ENCODE measurements around the gene P3H3.

Gene P3H3

GRCh38 chr12:6827982-6828780 lies at the start of gene P3H3:
TSS of gene P3H3 (plus strand) at chr12:6828407. CDS start at chr12:6828441, 34 bp downstream.
- peak; percentile 83 for DNase-seq (ENCODE audit: low spot score)

- DNase-seq (ENCODE audit: low spot score): peak; percentile 99
Observed at GRCh38 chr12:6778574-6779550, 49.3 kb upstream of the P3H3 start.

GRCh38 chr12:6779708-6780432 lies 48.3 kb upstream of the P3H3 start:
- DNase-seq (ENCODE audit: low spot score): no peak

GRCh38 chr12:6780573-6780972 lies 47.6 kb upstream of the P3H3 start:
- no peak for DNase-seq (ENCODE audit: low spot score)

GRCh38 chr12:6782119-6782518 lies 46.1 kb upstream of the P3H3 start:
- no peak for DNase-seq (ENCODE audit: low spot score)

GRCh38 chr12:6782850-6783566 lies 45.2 kb upstream of the P3H3 start:
- DNase-seq (ENCODE audit: low spot score): no peak

GRCh38 chr12:6783828-6784227 lies 44.4 kb upstream of the P3H3 start:
- no peak for DNase-seq (ENCODE audit: low spot score)

- DNase-seq (ENCODE audit: low spot score): no peak
Observed at GRCh38 chr12:6784296-6784695, 43.9 kb upstream of the P3H3 start.

GRCh38 chr12:6784761-6785160 lies 43.4 kb upstream of the P3H3 start:
- no peak for DNase-seq (ENCODE audit: low spot score)

- DNase-seq (ENCODE audit: low spot score): no peak
Observed at GRCh38 chr12:6786416-6787094, 41.7 kb upstream of the P3H3 start.

- DNase-seq (ENCODE audit: low spot score): no peak
Observed at GRCh38 chr12:6787309-6787708, 40.9 kb upstream of the P3H3 start.

- DNase-seq (ENCODE audit: low spot score): no peak
Observed at GRCh38 chr12:6788972-6789924, 39.0 kb upstream of the P3H3 start, which contains the start of gene CD4. TSS of gene CD4 (plus strand) at chr12:6789528. CDS start at chr12:6800139, 10,611 bp downstream.

GRCh38 chr12:6790496-6791150 lies 37.6 kb upstream of the P3H3 start:
- DNase-seq (ENCODE audit: low spot score): no peak

- DNase-seq (ENCODE audit: low spot score): no peak
Observed at GRCh38 chr12:6791931-6792520, 36.2 kb upstream of the P3H3 start.

GRCh38 chr12:6792522-6793201 lies 35.5 kb upstream of the P3H3 start:
- no peak for DNase-seq (ENCODE audit: low spot score)

- DNase-seq (ENCODE audit: low spot score): no peak
Observed at GRCh38 chr12:6795088-6795487, 33.1 kb upstream of the P3H3 start.

- DNase-seq (ENCODE audit: low spot score): no peak
Observed at GRCh38 chr12:6796576-6796975, 31.6 kb upstream of the P3H3 start.

GRCh38 chr12:6799147-6799546 lies 29.1 kb upstream of the P3H3 start:
- DNase-seq (ENCODE audit: low spot score): no peak

Measured in ecto neural progenitor cell (in vitro differentiated cells).